Keratinocyte (primary cell): ENCODE data around the gene ABCB9. TPM values are rescaled to one million over a fixed set of nuclear protein-coding genes. Genes with fewer than 3 reads are reported as not detected.

ENCODE experiments used
- DNase-seq: peaks from one replicate; pipeline ENCODE4 v3.0.0-alpha.2; 2011; ENCODE audit warnings: low read depth, missing footprints, low spot score
- FAIRE-seq: peaks from 2 replicates; lab custom pipeline; 2011; peaks lifted over from hg19 to GRCh38; lab: Jason Lieb, UNC
- H2AFZ ChIP-seq: 2 replicates; pipeline ENCODE4 v1.6.0; 2012; ENCODE audit warnings: low read length, control low read depth, inconsistent platforms; ENCODE audit not compliant: control insufficient read depth
- H3K27ac ChIP-seq: 2 replicates; pipeline ENCODE4 v1.5.1; 2011; ENCODE audit warnings: low read length; ENCODE audit not compliant: control insufficient read depth, insufficient read depth
- H3K27me3 ChIP-seq: 3 replicates; pipeline ENCODE4 v1.6.0; 2011; ENCODE audit warnings: low read length; ENCODE audit not compliant: control insufficient read depth, insufficient read depth; ENCODE audit errors: extremely low read depth
- H3K36me3 ChIP-seq, 2 experiments: 2 replicates in 1 of 2; 3 replicates in 1 of 2; pipeline ENCODE4 v1.5.1; 2011; ENCODE audit warnings: low read length in 2 of 2, mild to moderate bottlenecking in 1 of 2; ENCODE audit not compliant: control insufficient read depth in 2 of 2, insufficient read depth in 2 of 2; ENCODE audit errors: extremely low read depth in 1 of 2
- H3K4me1 ChIP-seq: 3 replicates; pipeline ENCODE4 v1.5.1; 2011; ENCODE audit warnings: low read length; ENCODE audit not compliant: control insufficient read depth, insufficient read depth; ENCODE audit errors: extremely low read depth
- H3K4me2 ChIP-seq: 3 replicates; pipeline ENCODE4 v1.6.0; 2011; ENCODE audit warnings: low read depth, low read length; ENCODE audit not compliant: control insufficient read depth, insufficient read depth; ENCODE audit errors: extremely low read depth
- H3K4me3 ChIP-seq, 3 experiments: fragments of 200-600 bp in 1 of 3; sonication (generic) in 1 of 3; 2 replicates in 2 of 3; 3 replicates in 1 of 3; pipeline ENCODE4 v1.5.1; 2011 to 2016; ENCODE audit warnings: low read length in 3 of 3, mild to moderate bottlenecking in 3 of 3, control low read depth in 2 of 3, inconsistent platforms in 1 of 3, low read depth in 1 of 3, mixed read lengths in 1 of 3, mixed run types in 1 of 3, moderate library complexity in 1 of 3; ENCODE audit not compliant: control insufficient read depth in 2 of 3, insufficient read depth in 2 of 3; ENCODE audit errors: extremely low read depth in 1 of 3
- H3K79me2 ChIP-seq: 2 replicates; pipeline ENCODE4 v1.6.0; 2012; ENCODE audit warnings: low read length; ENCODE audit not compliant: control insufficient read depth, insufficient read depth
- H3K9ac ChIP-seq: 3 replicates; pipeline ENCODE4 v1.6.0; 2011; ENCODE audit warnings: low read length; ENCODE audit not compliant: control insufficient read depth, insufficient read depth; ENCODE audit errors: extremely low read depth
- H3K9me1 ChIP-seq: 3 replicates; pipeline ENCODE4 v1.6.0; 2011; ENCODE audit warnings: low read length; ENCODE audit not compliant: control insufficient read depth, insufficient read depth; ENCODE audit errors: extremely low read depth
- H3K9me3 ChIP-seq: 2 replicates; pipeline ENCODE4 v1.5.1; 2012; ENCODE audit warnings: low read depth, low read length; ENCODE audit not compliant: control insufficient read depth
- H4K20me1 ChIP-seq: 3 replicates; pipeline ENCODE4 v1.6.0; 2011; ENCODE audit warnings: low read length; ENCODE audit not compliant: control insufficient read depth, insufficient read depth; ENCODE audit errors: extremely low read depth
- CTCF ChIP-seq, 3 experiments: IDR thresholded peaks in 1 of 3; conservative IDR thresholded peaks in 1 of 3; optimal IDR thresholded peaks in 1 of 3; 2 replicates in 2 of 3; 3 replicates in 1 of 3; pipeline versions ENCODE3 to v1.5.1; 2011; ENCODE audit warnings: low read length in 3 of 3, mild to moderate bottlenecking in 3 of 3, moderate library complexity in 2 of 3, control low read depth in 1 of 3, inconsistent platforms in 1 of 3; ENCODE audit not compliant: insufficient read depth in 2 of 3; ENCODE audit errors: extremely low read depth in 1 of 3
- EZH2 ChIP-seq: IDR thresholded peaks from one replicate; pipeline ENCODE4 v1.6.1; 2012; ENCODE audit warnings: inconsistent platforms, mild to moderate bottlenecking, low read length, moderate library complexity
- dilution Hi-C: fragments of 300-500 bp; cut with MboI; formaldehyde crosslinking; loops from one replicate; pipeline ENCODE4 v1.7.0; 2020; ENCODE audit warnings: low sequenced_read_pairs; ENCODE audit not compliant: extremely low pct_ligation_motif_present
- polyA plus RNA-seq, 5 experiments: library from polyadenylated mRNA; depleted of rRNA in 3 of 5; stranded (reverse) in 3 of 5; stranded (forward) in 1 of 5; unstranded in 1 of 5; fragments of >200 nt; gene quantifications; 1 replicate in 1 of 5; 2 replicates in 3 of 5; 3 replicates in 1 of 5; pipeline versions ENCODE4 v1.2.1 to v1.2.3, GENCODE V29; 2011 to 2012; ENCODE audit warnings: missing spikeins in 2 of 5, low read depth in 1 of 5, low replicate concordance in 1 of 5

Gene ABCB9
- polyA plus RNA-seq, 1 donor (not counting 4 experiments of a cell fraction or from before 2014, with no cell fraction given), result 4.0 TPM

GRCh38 chr12:122999986-123000420 is 33.7 kb upstream of the ABCB9 start:
- no peak overlapping the region for H3K4me3 ChIP-seq
- FAIRE-seq (no peak), DNase-seq (no peak)
- H3K9me1 ChIP-seq, result no peaks in the 10 kb centered on the region
- dilution Hi-C loops, result no loop called here
- no peaks in the 10 kb centered on the region for H3K4me1 ChIP-seq
- H3K79me2 ChIP-seq, result no peaks in the 10 kb centered on the region
- H3K27ac ChIP-seq, result no peak overlapping the region
- no peak overlapping the region for H3K9ac ChIP-seq
- peaks cover 0 to 6% of the 10 kb centered on the region in 2 experiments for H3K36me3 ChIP-seq
- no peaks in the 10 kb centered on the region for H4K20me1 ChIP-seq
- no peaks in the 10 kb centered on the region for H3K9me3 ChIP-seq
- TF ChIP-seq CTCF (optimal IDR thresholded peaks at IDR 0.05 in 1 of 3, IDR thresholded peaks at IDR 0.05 in 1 of 3, conservative IDR thresholded peaks at IDR 0.05 in 1 of 3; ENCODE audit: extremely low read depth in 1 of 3, insufficient read depth in 2 of 3, low read length in 3 of 3), result no peak
- TF ChIP-seq EZH2, result no peak
- H3K27me3 ChIP-seq, result no peaks in the 10 kb centered on the region
- no peak overlapping the region for H2AFZ ChIP-seq
- H3K4me2 ChIP-seq, result no peak overlapping the region

- no peak for FAIRE-seq
- H3K4me3 ChIP-seq, result no peak overlapping the region
- H2AFZ ChIP-seq, result no peak overlapping the region
- peaks cover 0 to 7% of the 10 kb centered on the region in 2 experiments for H3K36me3 ChIP-seq
- no peak overlapping the region for H3K27ac ChIP-seq
- no peaks in the 10 kb centered on the region for H3K79me2 ChIP-seq
- H3K9me1 ChIP-seq, result no peaks in the 10 kb centered on the region
- no peak for DNase-seq
- dilution Hi-C loops, result no loop called here
- H3K4me1 ChIP-seq, result no peaks in the 10 kb centered on the region
- H3K9me3 ChIP-seq, result no peaks in the 10 kb centered on the region
- H3K4me2 ChIP-seq, result no peak overlapping the region
- no peak overlapping the region for H3K9ac ChIP-seq
- H3K27me3 ChIP-seq, result no peaks in the 10 kb centered on the region
- no peaks in the 10 kb centered on the region for H4K20me1 ChIP-seq
- TF ChIP-seq EZH2, result no peak
- TF ChIP-seq CTCF (optimal IDR thresholded peaks at IDR 0.05 in 1 of 3, IDR thresholded peaks at IDR 0.05 in 1 of 3, conservative IDR thresholded peaks at IDR 0.05 in 1 of 3; ENCODE audit: extremely low read depth in 1 of 3, insufficient read depth in 2 of 3, low read length in 3 of 3), result no peak
Measured at GRCh38 chr12:122999196-122999946, 33.1 kb upstream of the ABCB9 start.
